Measurements from ENCODE around the gene WDR59. TPM values are rescaled to one million over a fixed set of nuclear protein-coding genes. Genes with fewer than 3 reads are reported as not detected.

Gene WDR59
- polyA plus RNA-seq, 1 donor (not counting 4 experiments of a cell fraction or from before 2014, with no cell fraction given), result 59.7 TPM

DNA sequence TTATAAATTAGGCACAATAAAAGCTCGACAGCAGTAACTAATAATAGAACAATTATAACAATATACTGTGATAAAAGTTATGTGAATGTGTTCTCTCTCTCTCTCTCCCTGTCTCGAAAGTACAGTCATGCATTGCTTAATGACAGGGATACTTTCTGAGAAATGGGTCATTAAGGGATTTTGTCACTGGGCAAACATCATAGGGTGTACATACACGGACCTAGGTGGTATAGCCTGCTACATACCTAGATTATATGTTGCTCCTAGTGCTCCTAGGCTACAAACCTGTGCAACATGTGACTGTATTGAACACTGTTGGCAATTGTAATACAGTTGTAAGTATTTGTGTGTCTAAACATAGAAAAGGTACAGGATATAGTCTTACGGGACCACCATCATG is 20.8 kb upstream of the WDR59 start:
- Histone ChIP-seq H3K9me1 (ENCODE audit: control insufficient read depth, extremely low read depth, insufficient read depth, low read length) (peaks cover 2% of the 10 kb centered on the region), H3K4me1 (ENCODE audit: control insufficient read depth, extremely low read depth, insufficient read depth, low read length) (peaks cover 24% of the 10 kb centered on the region), H4K20me1 (ENCODE audit: control insufficient read depth, extremely low read depth, insufficient read depth, low read length) (no peaks in the 10 kb centered on the region), H3K9ac (ENCODE audit: control insufficient read depth, extremely low read depth, insufficient read depth, low read length) (no peak overlapping the region), H3K4me2 (ENCODE audit: control insufficient read depth, extremely low read depth, insufficient read depth, low read depth, low read length) (no peak overlapping the region), H3K4me3 (ENCODE audit: control insufficient read depth in 2 of 3, extremely low read depth in 1 of 3, insufficient read depth in 2 of 3, low read depth in 1 of 3, low read length in 3 of 3) (no peak overlapping the region), H3K36me3 (ENCODE audit: control insufficient read depth in 2 of 2, extremely low read depth in 1 of 2, insufficient read depth in 2 of 2, low read length in 2 of 2) (no peaks in the 10 kb centered on the region), H2AFZ (ENCODE audit: control insufficient read depth, low read length) (no peak overlapping the region), H3K27ac (ENCODE audit: control insufficient read depth, insufficient read depth, low read length) (no peak overlapping the region), H3K27me3 (ENCODE audit: control insufficient read depth, extremely low read depth, insufficient read depth, low read length) (no peaks in the 10 kb centered on the region), H3K9me3 (ENCODE audit: control insufficient read depth, low read depth, low read length) (no peaks in the 10 kb centered on the region), H3K79me2 (ENCODE audit: control insufficient read depth, insufficient read depth, low read length) (peaks cover 89% of the 10 kb centered on the region)
- DNase-seq (ENCODE audit: low read depth, low spot score) (no peak), FAIRE-seq (no peak)
- dilution Hi-C loops (cut with MboI; ENCODE audit: extremely low pct_ligation_motif_present, low sequenced_read_pairs), result no loop called here
- TF ChIP-seq, protein P1, sequence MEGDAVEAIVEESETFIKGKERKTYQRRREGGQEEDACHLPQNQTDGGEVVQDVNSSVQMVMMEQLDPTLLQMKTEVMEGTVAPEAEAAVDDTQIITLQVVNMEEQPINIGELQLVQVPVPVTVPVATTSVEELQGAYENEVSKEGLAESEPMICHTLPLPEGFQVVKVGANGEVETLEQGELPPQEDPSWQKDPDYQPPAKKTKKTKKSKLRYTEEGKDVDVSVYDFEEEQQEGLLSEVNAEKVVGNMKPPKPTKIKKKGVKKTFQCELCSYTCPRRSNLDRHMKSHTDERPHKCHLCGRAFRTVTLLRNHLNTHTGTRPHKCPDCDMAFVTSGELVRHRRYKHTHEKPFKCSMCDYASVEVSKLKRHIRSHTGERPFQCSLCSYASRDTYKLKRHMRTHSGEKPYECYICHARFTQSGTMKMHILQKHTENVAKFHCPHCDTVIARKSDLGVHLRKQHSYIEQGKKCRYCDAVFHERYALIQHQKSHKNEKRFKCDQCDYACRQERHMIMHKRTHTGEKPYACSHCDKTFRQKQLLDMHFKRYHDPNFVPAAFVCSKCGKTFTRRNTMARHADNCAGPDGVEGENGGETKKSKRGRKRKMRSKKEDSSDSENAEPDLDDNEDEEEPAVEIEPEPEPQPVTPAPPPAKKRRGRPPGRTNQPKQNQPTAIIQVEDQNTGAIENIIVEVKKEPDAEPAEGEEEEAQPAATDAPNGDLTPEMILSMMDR (optimal IDR thresholded peaks at IDR 0.05 in 1 of 3, IDR thresholded peaks at IDR 0.05 in 1 of 3, conservative IDR thresholded peaks at IDR 0.05 in 1 of 3; ENCODE audit: extremely low read depth in 1 of 3, insufficient read depth in 2 of 3, low read length in 3 of 3), result no peak
- no peak for TF ChIP-seq EZH2 (IDR thresholded peaks at IDR 0.05; ENCODE audit: low read length)

DNA sequence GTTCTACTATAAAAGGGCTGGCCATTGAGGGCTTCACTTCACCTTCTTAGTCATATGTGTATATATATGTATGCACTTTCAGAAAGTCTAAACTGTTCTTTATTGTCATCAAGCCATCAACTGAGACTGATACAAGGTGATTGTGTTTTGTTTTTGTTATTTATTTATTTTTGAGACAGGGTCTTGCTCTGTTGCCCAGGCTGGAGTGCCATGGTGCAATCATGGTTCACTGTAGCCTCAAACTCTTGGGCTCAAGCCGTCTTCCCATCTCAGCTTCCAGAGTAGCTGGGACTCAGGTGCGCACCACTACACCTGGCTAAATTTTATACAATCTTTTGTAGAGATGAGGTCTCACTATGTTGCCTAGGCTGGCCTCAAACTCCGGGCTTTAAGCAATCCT is 19.5 kb upstream of the WDR59 start:
- Histone ChIP-seq H2AFZ (ENCODE audit: control insufficient read depth, low read length) (no peak overlapping the region), H3K27ac (ENCODE audit: control insufficient read depth, insufficient read depth, low read length) (no peak overlapping the region), H3K9ac (ENCODE audit: control insufficient read depth, extremely low read depth, insufficient read depth, low read length) (no peak overlapping the region), H3K27me3 (ENCODE audit: control insufficient read depth, extremely low read depth, insufficient read depth, low read length) (no peaks in the 10 kb centered on the region), H3K4me1 (ENCODE audit: control insufficient read depth, extremely low read depth, insufficient read depth, low read length) (peaks cover 27% of the 10 kb centered on the region), H3K4me2 (ENCODE audit: control insufficient read depth, extremely low read depth, insufficient read depth, low read depth, low read length) (no peak overlapping the region), H3K4me3 (ENCODE audit: control insufficient read depth in 2 of 3, extremely low read depth in 1 of 3, insufficient read depth in 2 of 3, low read depth in 1 of 3, low read length in 3 of 3) (no peak overlapping the region), H3K79me2 (ENCODE audit: control insufficient read depth, insufficient read depth, low read length) (peaks cover 90% of the 10 kb centered on the region), H3K9me1 (ENCODE audit: control insufficient read depth, extremely low read depth, insufficient read depth, low read length) (peaks cover 2% of the 10 kb centered on the region), H3K36me3 (ENCODE audit: control insufficient read depth in 2 of 2, extremely low read depth in 1 of 2, insufficient read depth in 2 of 2, low read length in 2 of 2) (no peaks in the 10 kb centered on the region), H4K20me1 (ENCODE audit: control insufficient read depth, extremely low read depth, insufficient read depth, low read length) (no peaks in the 10 kb centered on the region), H3K9me3 (ENCODE audit: control insufficient read depth, low read depth, low read length) (no peaks in the 10 kb centered on the region)
- no peak for TF ChIP-seq EZH2 (IDR thresholded peaks at IDR 0.05; ENCODE audit: low read length)
- TF ChIP-seq, protein P1 (optimal IDR thresholded peaks at IDR 0.05 in 1 of 3, IDR thresholded peaks at IDR 0.05 in 1 of 3, conservative IDR thresholded peaks at IDR 0.05 in 1 of 3; ENCODE audit: extremely low read depth in 1 of 3, insufficient read depth in 2 of 3, low read length in 3 of 3), result no peak
- DNase-seq (ENCODE audit: low read depth, low spot score) (no peak), FAIRE-seq (no peak)
- dilution Hi-C loops (cut with MboI; ENCODE audit: extremely low pct_ligation_motif_present, low sequenced_read_pairs), result no loop called here

Measured in keratinocyte (primary cell).